ENCODE data around the gene LRRC32.
A peak's percentile ranks its signal among the peaks of the same experiment; 100 is the strongest.

Gene LRRC32

GRCh38 chr11:76683161-76684095 is 12.9 kb upstream of the LRRC32 start:
- H3K4me3 ChIP-seq (ENCODE audit: low read length) = no peak overlapping the region
- no peak for DNase-seq (ENCODE audit: low read depth, low spot score)

- DNase-seq (ENCODE audit: low read depth, low spot score) = no peak
Observed at GRCh38 chr11:76682684-76683083, 12.1 kb upstream of the LRRC32 start.

GRCh38 chr11:76682106-76682505 is 11.6 kb upstream of the LRRC32 start:
- no peak overlapping the region for H3K4me3 ChIP-seq (ENCODE audit: low read length)
- DNase-seq (ENCODE audit: low read depth, low spot score) = no peak

More at GRCh38 chr11:76682684-76683083, 12.1 kb upstream of the LRRC32 start:
- no peak overlapping the region for H3K4me3 ChIP-seq (ENCODE audit: low read length)

GRCh38 chr11:76680518-76681425 is 10.2 kb upstream of the LRRC32 start:
- H3K4me3 ChIP-seq (ENCODE audit: low read length) = no peak overlapping the region
- DNase-seq (ENCODE audit: low read depth, low spot score) = peak; percentile 45

GRCh38 chr11:76678321-76678720 is 7.8 kb upstream of the LRRC32 start:
- H3K4me3 ChIP-seq (ENCODE audit: low read length) = no peak overlapping the region
- DNase-seq (ENCODE audit: low read depth, low spot score) = no peak

GRCh38 chr11:76677458-76677765 is 6.9 kb upstream of the LRRC32 start:
- DNase-seq (ENCODE audit: low read depth, low spot score) = no peak
- H3K4me3 ChIP-seq (ENCODE audit: low read length) = no peak overlapping the region

GRCh38 chr11:76676636-76677457 is 6.3 kb upstream of the LRRC32 start:
- no peak overlapping the region for H3K4me3 ChIP-seq (ENCODE audit: low read length)
- no peak for DNase-seq (ENCODE audit: low read depth, low spot score)

GRCh38 chr11:76674517-76675400 is 4.2 kb upstream of the LRRC32 start:
- peak; percentile 37 for DNase-seq (ENCODE audit: low read depth, low spot score)
- H3K4me3 ChIP-seq (ENCODE audit: low read length) = no peak overlapping the region

- no peak for DNase-seq (ENCODE audit: low read depth, low spot score)
- H3K4me3 ChIP-seq (ENCODE audit: low read length) = no peak overlapping the region
Observed at GRCh38 chr11:76673176-76674142, 2.9 kb upstream of the LRRC32 start.

- no peak overlapping the region for H3K4me3 ChIP-seq (ENCODE audit: low read length)
- DNase-seq (ENCODE audit: low read depth, low spot score) = peak; percentile 39
Observed at GRCh38 chr11:76672431-76673175, 2.1 kb upstream of the LRRC32 start.

- H3K4me3 ChIP-seq (ENCODE audit: low read length) = no peak overlapping the region
- no peak for DNase-seq (ENCODE audit: low read depth, low spot score)
Observed at GRCh38 chr11:76671626-76672309, 1.2 kb upstream of the LRRC32 start.

- DNase-seq (ENCODE audit: low read depth, low spot score) = no peak
- H3K4me3 ChIP-seq (ENCODE audit: low read length) = no peak overlapping the region
Observed at GRCh38 chr11:76671237-76671592, 668 bp upstream of the LRRC32 start.

- no peak overlapping the region for H3K4me3 ChIP-seq (ENCODE audit: low read length)
- no peak for DNase-seq (ENCODE audit: low read depth, low spot score)
Observed at GRCh38 chr11:76669901-76670484, 554 bp downstream of the LRRC32 start.

- H3K4me3 ChIP-seq (ENCODE audit: low read length) = no peak overlapping the region
Observed at GRCh38 chr11:76668362-76669155, 2.0 kb downstream of the LRRC32 start.

GRCh38 chr11:76667856-76668255 is 2.7 kb downstream of the LRRC32 start:
- no peak for DNase-seq (ENCODE audit: low read depth, low spot score)
- H3K4me3 ChIP-seq (ENCODE audit: low read length) = no peak overlapping the region

More at GRCh38 chr11:76668362-76669155, 2.0 kb downstream of the LRRC32 start:
- DNase-seq (ENCODE audit: low read depth, low spot score) = no peak
